Coronary artery (tissue), 2 donors: ENCODE measurements around the gene SPTBN1.

ENCODE experiments used
- DNase-seq: peaks from one replicate; pipeline ENCODE4 v3.0.0-alpha.2; 2017; ENCODE audit warnings: low spot score
- H3K27ac ChIP-seq, 2 donors: fragments of 200-600 bp; sonication (generic); one replicate each; pipeline ENCODE4 v1.5.1; 2016 to 2019
- H3K4me3 ChIP-seq: fragments of 200-600 bp; sonication (generic); 2 replicates; pipeline ENCODE4 v1.5.1; 2016; ENCODE audit warnings: mild to moderate bottlenecking, moderate library complexity
- CTCF ChIP-seq: fragments of 200-600 bp; sonication (generic); IDR thresholded peaks from one replicate; pipeline ENCODE4 v1.5.1; 2019; ENCODE audit warnings: antibody characterized with exemption

The SPTBN1 gene

GRCh38 chr2:54457323-54458023, 1.3 kb downstream of the SPTBN1 start:
- H3K4me3 ChIP-seq, result peak overlapping the region; percentile 95
- TF ChIP-seq CTCF, result no peak
- DNase-seq, result no peak
- H3K27ac ChIP-seq, result peak overlapping the region; percentile 86 to 97

- no peak for DNase-seq
- no peak for TF ChIP-seq CTCF
- H3K27ac ChIP-seq, result peak overlapping the region; percentile 10 to 97
- peak overlapping the region; percentile 95 for H3K4me3 ChIP-seq
These were observed 2.9 kb downstream of the SPTBN1 start for GRCh38 chr2:54459037-54459441.

- H3K4me3 ChIP-seq, result peak overlapping the region; percentile 7
- H3K27ac ChIP-seq, result peak overlapping the region; percentile 52 to 61
- no peak for DNase-seq
- TF ChIP-seq CTCF, result no peak
These were observed 5.1 kb downstream of the SPTBN1 start for GRCh38 chr2:54461261-54461660.

- no peak for DNase-seq
- TF ChIP-seq CTCF, result no peak
- peak overlapping the region in 1 of 2 donors; percentile 67 for H3K27ac ChIP-seq
- no peak overlapping the region for H3K4me3 ChIP-seq
These were observed 8.2 kb downstream of the SPTBN1 start for GRCh38 chr2:54464341-54464740.

- TF ChIP-seq CTCF, result no peak
- Histone ChIP-seq H3K4me3 (no peak overlapping the region), H3K27ac (peak overlapping the region; percentile 27 to 67)
- no peak for DNase-seq
These were observed 9.0 kb downstream of the SPTBN1 start for GRCh38 chr2:54465143-54465542.

GRCh38 chr2:54466870-54467269, 10.7 kb downstream of the SPTBN1 start:
- Histone ChIP-seq H3K4me3 (peak overlapping the region; percentile 39), H3K27ac (peak overlapping the region; percentile 59 to 63)
- DNase-seq, result no peak
- TF ChIP-seq CTCF, result no peak

- peak overlapping the region in 1 of 2 donors; percentile 69 for H3K27ac ChIP-seq
- DNase-seq, result no peak
- no peak for TF ChIP-seq CTCF
- no peak overlapping the region for H3K4me3 ChIP-seq
These were observed 12.5 kb downstream of the SPTBN1 start for GRCh38 chr2:54468673-54469072.
